T-helper 22 cell (primary cell): ENCODE results near the gene DTD1.

Experiments
- DNase-seq: peaks from one replicate; pipeline ENCODE4 v3.0.0-alpha.2; 2020; ENCODE audit warnings: low read depth

The DTD1 gene

DNA sequence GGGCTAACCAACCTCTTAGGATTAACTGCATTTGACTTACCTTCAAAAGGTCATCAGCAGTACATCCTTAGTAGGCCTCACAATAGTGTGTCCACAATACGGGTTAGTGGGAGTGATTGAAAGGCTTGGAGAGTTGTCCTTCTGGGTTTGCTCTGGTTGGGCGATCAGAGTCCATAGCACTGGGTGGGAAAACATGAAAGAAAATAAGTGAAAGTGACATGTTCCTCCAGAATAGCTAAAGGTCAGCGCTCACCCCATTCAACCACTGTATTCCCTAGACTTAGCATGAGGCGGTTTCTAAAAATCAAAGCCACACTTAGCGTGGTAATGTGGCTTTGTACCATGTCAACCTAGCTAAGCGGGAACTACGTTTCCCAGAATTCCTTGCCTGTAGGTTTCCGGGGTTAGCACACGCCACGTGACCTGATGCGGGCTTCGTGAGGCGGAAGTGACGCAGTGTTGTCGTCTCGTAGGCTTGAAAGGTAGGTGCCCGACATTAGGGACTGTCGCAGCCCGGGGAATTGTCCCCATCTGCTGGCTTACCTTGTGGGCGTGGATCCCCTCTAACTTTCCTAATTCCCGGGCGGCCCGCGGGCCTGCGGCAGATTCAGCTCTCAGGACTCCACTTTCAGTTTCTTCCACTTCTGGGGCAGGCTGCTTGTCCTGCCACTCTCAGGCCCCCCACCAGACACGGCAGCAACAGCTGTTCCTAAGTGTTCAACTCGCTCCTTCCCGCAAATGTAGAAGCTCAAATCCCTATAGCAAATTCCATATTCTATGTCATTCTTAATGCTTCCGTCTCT, 206.0 kb downstream of the DTD1 start:
- DNase-seq: peak; percentile 83

DNA sequence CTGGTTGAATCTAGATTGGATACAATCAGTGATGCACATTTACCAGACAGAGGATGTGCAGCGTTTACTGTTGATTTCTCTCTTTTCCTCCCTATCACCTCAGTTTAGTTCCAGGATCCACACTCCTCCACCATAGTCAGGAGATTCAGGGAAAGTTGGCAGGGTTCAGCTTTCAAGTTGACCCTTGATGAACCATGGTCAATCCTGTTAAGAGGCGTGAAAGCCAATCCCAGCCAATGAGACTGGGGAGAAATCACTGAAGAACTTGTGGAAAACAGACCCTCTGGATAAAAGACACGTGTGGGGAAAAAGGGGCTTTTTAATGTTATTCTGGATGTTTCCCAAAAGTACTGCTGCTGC, 206.6 kb downstream of the DTD1 start:
- DNase-seq: no peak

DNA sequence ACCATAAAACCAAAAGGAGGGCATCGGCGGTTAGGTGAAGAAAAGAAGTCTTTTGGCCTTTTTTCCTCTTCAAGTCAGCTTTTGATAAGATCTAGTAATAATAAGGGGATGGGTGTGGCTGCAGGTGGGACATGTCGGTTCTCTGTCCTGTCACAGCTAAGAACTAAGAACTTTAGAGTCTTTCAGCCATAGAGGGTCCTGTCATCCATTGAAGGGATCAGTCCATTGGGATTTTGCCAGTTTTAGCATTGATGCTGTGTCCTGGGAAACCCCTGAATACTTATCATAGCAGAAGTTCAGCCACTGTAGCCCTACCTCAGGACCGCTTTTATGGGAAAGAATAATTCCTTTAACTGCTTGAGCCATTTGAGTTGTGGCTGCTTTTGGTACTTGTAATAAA, 207.5 kb downstream of the DTD1 start:
- DNase-seq: no peak

DNA sequence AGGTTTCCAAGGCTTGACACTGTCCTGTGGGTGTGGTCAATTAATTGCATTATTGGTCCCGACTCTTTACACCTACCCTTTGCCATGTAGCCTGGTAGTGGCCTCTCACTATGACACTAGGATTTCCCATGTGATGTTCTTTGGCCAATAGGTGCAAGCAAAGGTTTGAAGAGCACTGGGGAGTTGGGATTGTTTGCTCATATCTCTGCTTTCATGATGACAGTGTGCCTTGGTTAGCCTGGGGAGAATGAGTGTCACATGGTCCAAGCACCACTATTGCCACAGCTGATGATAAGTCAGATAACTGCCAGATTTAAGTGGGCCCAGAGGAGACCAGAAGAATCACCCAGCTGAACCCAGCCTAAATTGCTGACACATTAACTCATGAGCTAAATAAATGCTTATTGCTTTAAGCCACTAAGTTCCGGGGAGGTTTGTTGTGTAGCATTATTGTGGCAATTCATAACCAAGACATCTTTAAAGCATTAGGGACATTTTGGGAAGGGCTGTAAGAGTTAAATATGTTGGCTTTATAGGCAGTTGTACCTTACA, 208.5 kb downstream of the DTD1 start:
- DNase-seq: no peak

DNA sequence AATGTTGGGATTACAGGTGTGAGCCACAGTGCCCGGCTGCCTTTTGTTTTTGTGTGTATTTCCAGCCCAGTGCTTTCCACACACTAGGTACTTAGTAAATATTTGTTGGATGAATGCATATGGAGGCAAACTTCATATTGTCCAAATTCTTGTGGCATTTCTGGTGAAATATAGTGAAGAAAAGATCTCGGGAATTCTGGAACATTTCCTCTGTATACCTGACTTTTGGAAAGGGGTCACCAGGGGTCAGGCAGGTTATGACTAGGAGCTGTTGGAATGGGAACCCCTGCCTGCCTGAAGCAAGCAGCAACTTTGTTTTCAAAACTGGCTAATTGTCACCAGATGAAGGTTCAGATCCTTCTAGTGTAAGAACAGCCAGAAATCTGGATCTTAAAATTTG, 213.7 kb downstream of the DTD1 start:
- no peak for DNase-seq

DNA sequence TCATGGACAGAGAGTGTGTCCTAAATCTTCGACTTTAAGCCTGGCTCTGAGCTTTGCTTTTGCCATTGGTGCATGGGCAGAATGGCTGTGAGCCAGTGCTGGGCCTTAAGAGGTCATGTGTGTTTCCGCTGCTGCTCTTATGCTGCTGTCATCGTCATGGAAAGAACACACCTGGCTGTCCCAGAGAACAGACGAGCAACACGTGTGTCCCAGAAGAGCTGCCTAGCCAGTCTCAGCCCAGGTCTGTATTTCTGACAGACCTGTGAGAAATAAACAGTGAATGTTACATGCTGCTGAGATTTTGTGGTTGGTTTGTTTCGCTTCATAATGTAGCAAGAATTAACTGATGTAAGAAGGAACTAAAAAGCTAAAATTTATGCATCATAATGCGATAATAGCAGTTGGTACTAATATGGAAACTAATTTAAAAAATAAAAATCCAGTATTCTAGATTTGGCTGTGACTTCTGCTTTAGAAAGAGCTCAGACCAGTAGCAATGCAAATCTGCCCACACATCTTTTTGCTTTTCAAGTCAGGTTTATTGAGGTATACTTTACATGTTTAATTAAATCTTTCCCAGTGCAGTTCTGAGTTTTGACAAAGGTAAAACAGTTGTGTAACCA, 214.3 kb downstream of the DTD1 start:
- no peak for DNase-seq

DNA sequence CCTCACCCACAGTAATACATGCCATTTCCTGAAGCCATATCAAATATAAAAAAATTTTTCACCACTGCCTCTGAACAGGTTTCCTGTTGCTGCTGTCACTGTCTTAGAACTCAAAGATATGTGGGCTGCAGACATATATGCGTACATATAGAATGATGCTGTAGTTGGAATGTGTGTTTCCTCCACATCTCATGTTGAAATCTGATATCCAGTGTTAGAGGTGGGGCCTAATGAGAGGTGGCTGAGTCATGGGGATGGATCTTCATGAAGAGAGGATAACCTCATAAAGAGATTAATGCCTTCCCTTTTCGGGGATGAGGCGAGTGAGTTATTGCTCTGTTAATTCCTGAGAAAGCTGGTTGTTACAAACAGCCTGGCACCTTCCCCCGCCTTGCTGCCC, 218.0 kb downstream of the DTD1 start:
- no peak for DNase-seq

DNA sequence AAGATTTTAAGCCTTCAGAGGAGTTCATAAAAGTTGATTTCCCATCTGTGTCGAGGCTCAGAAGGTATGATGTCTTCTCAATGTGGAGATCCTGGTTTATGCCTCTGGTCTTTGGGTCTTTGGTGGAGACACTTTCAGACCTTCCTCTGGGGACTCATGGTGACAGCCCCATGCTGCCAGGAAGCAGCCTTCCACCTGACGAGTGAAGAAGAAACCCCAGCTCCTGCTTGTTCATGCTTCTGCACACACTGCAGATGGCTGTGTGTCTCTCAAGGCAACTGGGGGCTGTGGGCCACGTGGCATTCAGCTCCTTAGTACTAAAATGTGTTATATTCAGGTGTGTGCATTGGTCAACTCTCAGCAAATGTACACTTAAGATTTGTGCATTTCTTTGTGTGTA, 220.9 kb downstream of the DTD1 start:
- no peak for DNase-seq

DNA sequence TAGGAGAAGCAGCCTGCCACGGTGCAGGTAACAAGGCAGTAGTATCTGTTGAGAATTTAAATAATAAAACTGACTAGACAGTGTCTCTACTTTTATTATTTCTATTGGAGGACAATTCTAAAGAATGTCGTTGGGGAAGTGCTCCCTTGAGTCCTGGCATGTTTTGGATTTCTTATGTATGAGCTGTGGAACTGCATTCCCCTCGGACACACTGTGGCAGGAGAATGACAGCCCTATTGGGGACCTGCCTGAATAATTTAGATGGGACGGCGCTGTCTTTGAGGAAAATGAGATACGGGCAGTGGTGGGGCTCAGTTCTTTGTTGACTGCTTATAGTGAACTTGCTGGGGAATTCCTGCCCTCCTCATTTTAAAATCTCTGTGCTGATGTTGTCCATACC, 223.3 kb downstream of the DTD1 start:
- DNase-seq: no peak

DNA sequence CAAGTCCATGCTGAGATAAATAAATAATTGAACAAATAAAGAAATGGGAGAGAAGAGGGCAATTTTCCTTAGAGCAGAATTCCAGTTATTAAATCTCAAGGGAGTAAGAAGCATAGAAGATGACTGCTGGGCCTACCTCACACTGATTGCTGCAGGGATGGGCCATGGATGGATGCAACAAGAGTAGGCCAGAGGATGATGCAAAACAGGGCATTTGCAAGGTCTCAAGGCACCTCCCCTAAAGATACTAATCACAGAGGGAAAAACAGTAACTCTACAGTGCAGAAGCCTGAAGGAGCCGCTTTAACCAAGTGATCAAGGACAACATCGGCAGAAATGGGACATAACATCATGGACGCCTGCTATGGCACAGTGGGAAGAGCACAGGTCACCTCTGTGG, 224.1 kb downstream of the DTD1 start:
- no peak for DNase-seq

DNA sequence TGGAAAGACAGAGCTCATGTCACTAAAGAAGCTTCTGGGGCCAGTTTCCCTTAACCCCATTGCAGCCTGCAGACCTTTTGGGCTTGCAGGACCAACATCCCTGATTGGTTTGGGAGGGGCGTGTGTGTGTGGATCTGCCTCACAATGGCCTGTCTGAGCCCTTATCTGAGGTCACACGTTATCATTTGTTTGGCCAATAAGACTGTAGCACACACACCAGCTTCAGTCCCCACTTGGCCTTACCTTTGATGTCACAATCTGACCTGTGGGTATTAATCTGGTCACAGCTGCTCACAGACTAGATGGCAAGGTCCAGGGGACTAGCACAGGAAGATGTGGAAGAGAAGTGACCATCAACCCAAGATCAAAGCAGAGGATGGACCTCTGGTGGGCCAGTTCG, 225.6 kb downstream of the DTD1 start, which contains the start of gene SCP2D1:
TSS of gene SCP2D1 (plus strand) at position 301 of the 400 bp plus-strand sequence. CDS start at position 334, 33 bp downstream.
- no peak for DNase-seq

DNA sequence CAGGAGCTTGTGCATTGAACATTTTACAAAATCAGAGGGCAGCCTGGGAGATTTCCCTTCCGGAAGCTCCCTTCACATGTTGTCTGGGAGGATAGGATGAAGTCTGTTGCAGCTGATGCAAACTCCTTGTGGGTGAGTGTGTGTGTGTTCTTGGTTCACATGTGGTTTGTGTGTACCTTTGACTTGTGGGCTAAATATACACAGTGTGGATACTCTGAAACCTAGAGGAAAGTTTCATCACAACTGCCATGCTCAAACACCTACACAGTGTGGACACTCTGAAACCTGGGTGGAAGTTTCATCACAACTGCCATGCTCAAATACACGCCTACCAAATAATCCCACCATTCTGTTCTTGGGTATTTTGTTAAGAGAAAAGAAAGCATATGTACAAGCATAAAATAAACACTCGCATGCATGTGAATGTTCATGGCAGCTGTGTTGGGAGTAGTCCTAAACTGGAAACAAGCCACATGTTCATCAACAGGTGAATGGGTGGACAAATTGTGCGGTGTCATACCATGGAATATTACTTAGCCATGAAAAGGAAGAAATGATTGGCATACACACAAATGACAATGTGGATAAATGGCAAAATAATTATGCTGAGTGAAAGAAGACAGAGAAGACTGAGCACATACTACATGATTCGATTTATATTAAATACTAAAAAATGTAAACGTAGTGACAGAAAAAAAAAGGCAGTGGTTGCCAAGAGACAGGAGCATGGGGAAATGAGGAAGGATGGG, 227.5 kb downstream of the DTD1 start:
- no peak for DNase-seq
